GM12875 (cell line): ENCODE measurements around the gene CCDC187.

ENCODE experiments used
- H3K4me3 ChIP-seq: one replicate; pipeline ENCODE4 v1.5.1; 2011; ENCODE audit warnings: low read depth, low read length, control low read depth
- CTCF ChIP-seq: IDR thresholded peaks from 2 replicates; pipeline ENCODE4 v1.5.1; 2011; ENCODE audit warnings: low read depth, mild to moderate bottlenecking, control low read depth, inconsistent platforms, low read length, moderate library complexity, borderline replicate concordance; ENCODE audit not compliant: insufficient read depth

CCDC187 gene

GRCh38 chr9:136229096-136230065 is 74.5 kb downstream of the CCDC187 start:
- no peak overlapping the region for H3K4me3 ChIP-seq
- TF ChIP-seq CTCF, result no peak

GRCh38 chr9:136228107-136228875 is 75.6 kb downstream of the CCDC187 start:
- TF ChIP-seq CTCF, result no peak
- no peak overlapping the region for H3K4me3 ChIP-seq

- TF ChIP-seq CTCF, result no peak
- H3K4me3 ChIP-seq, result no peak overlapping the region
Observed at GRCh38 chr9:136226680-136227407, 77.0 kb downstream of the CCDC187 start.

GRCh38 chr9:136225748-136226679 is 77.9 kb downstream of the CCDC187 start:
- TF ChIP-seq CTCF, result peak; percentile 99
- H3K4me3 ChIP-seq, result peak overlapping the region; percentile 1

GRCh38 chr9:136225366-136225747 is 78.5 kb downstream of the CCDC187 start:
- 0 out of 2 replicates have a peak, but pooled peaks have one; percentile 1 for TF ChIP-seq CTCF
- no peak overlapping the region for H3K4me3 ChIP-seq
